Activated T-helper 1 cell treated with anti-CD3 and anti-CD28 coated beads, Interleukin-12 subunit alpha, Interleukin-12 subunit beta, Interleukin-2, Interleukin-4 antibody, amounts not matched to agents 30 ng/mL and 10 ng/mL and 1 ng/mL, durations not matched to agents 14 hours and 24 hours and 36 hours (primary cell): ENCODE data around the gene NDUFA8. TPM values are rescaled to one million over a fixed set of nuclear protein-coding genes. Genes with fewer than 3 reads are reported as not detected.

Source experiments
- DNase-seq: peaks from one replicate; pipeline ENCODE4 v3.0.0; 2021; ENCODE audit warnings: low spot score
- H3K27ac Mint-ChIP-seq: one replicate; pipeline ENCODE4 v1.8.0; 2021; ENCODE audit warnings: mild to moderate bottlenecking, mixed read lengths
- H3K27me3 Mint-ChIP-seq: one replicate; pipeline ENCODE4 v1.8.0; 2022; ENCODE audit warnings: mild to moderate bottlenecking, moderate library complexity, mixed read lengths; ENCODE audit not compliant: insufficient read depth
- H3K36me3 Mint-ChIP-seq: one replicate; pipeline ENCODE4 v1.8.0; 2021; ENCODE audit warnings: low read depth, mixed read lengths
- H3K4me1 Mint-ChIP-seq: one replicate; pipeline ENCODE4 v1.8.0; 2021; ENCODE audit warnings: low read depth, mixed read lengths
- H3K4me3 Mint-ChIP-seq: one replicate; pipeline ENCODE4 v1.8.0; 2021; ENCODE audit warnings: mild to moderate bottlenecking, moderate library complexity, mixed read lengths
- H3K9me3 Mint-ChIP-seq: one replicate; pipeline ENCODE4 v1.8.0; 2021; ENCODE audit warnings: mixed read lengths
- intact Hi-C: fragments of 100-400 bp; cut with micrococcal nuclease; formaldehyde crosslinking; loops from one replicate; pipeline ENCODE4 v1.15.1; 2024
- total RNA-seq: library from RNA; stranded (reverse); gene quantifications from 2 replicates; pipeline ENCODE4 v1.2.3, GENCODE V29; 2022

The NDUFA8 gene
- total RNA-seq, 1 donor from 2014 or later: 51.6 TPM

- DNase-seq: no peak
- H3K27ac Mint-ChIP-seq: no peak overlapping the region
- H3K4me3 Mint-ChIP-seq: no peak overlapping the region
- H3K4me1 Mint-ChIP-seq: no peaks in the 10 kb centered on the region
- H3K36me3 Mint-ChIP-seq: no peaks in the 10 kb centered on the region
- peaks cover 5% of the 10 kb centered on the region for H3K27me3 Mint-ChIP-seq
- intact Hi-C loops: no loop called here
- no peaks in the 10 kb centered on the region for H3K9me3 Mint-ChIP-seq
These were observed 34.1 kb upstream of the NDUFA8 start for GRCh38 chr9:122193651-122194050.

- no peak overlapping the region for H3K27ac Mint-ChIP-seq
- H3K9me3 Mint-ChIP-seq: no peaks in the 10 kb centered on the region
- no peak overlapping the region for H3K4me3 Mint-ChIP-seq
- no peak for DNase-seq
- H3K27me3 Mint-ChIP-seq: peaks cover 3% of the 10 kb centered on the region
- H3K4me1 Mint-ChIP-seq: no peaks in the 10 kb centered on the region
- intact Hi-C loops: no loop called here
- no peaks in the 10 kb centered on the region for H3K36me3 Mint-ChIP-seq
These were observed 33.4 kb upstream of the NDUFA8 start for GRCh38 chr9:122192914-122193525.

GRCh38 chr9:122192261-122192875 lies 32.8 kb upstream of the NDUFA8 start:
- intact Hi-C loops: no loop called here
- H3K27ac Mint-ChIP-seq: no peak overlapping the region

GRCh38 chr9:122191584-122191983 lies 32.0 kb upstream of the NDUFA8 start:
- Mint-ChIP-seq H3K4me3 (no peak overlapping the region), H3K4me1 (no peaks in the 10 kb centered on the region), H3K36me3 (no peaks in the 10 kb centered on the region), H3K9me3 (no peaks in the 10 kb centered on the region), H3K27ac (no peak overlapping the region), H3K27me3 (no peaks in the 10 kb centered on the region)
- DNase-seq: no peak
- intact Hi-C loops: no loop called here

More at GRCh38 chr9:122192261-122192875, 32.8 kb upstream of the NDUFA8 start:
- H3K4me3 Mint-ChIP-seq: no peak overlapping the region
- no peaks in the 10 kb centered on the region for H3K4me1 Mint-ChIP-seq
- DNase-seq: no peak
- H3K27me3 Mint-ChIP-seq: peaks cover 3% of the 10 kb centered on the region
- H3K36me3 Mint-ChIP-seq: no peaks in the 10 kb centered on the region
- H3K9me3 Mint-ChIP-seq: no peaks in the 10 kb centered on the region

GRCh38 chr9:122190597-122191381 lies 31.2 kb upstream of the NDUFA8 start:
- intact Hi-C loops: no loop called here
- H3K27ac Mint-ChIP-seq: no peak overlapping the region
- H3K4me1 Mint-ChIP-seq: no peaks in the 10 kb centered on the region
- no peaks in the 10 kb centered on the region for H3K36me3 Mint-ChIP-seq
- H3K27me3 Mint-ChIP-seq: no peaks in the 10 kb centered on the region
- DNase-seq: no peak
- no peaks in the 10 kb centered on the region for H3K9me3 Mint-ChIP-seq
- H3K4me3 Mint-ChIP-seq: no peak overlapping the region

GRCh38 chr9:122188369-122188768 lies 28.8 kb upstream of the NDUFA8 start:
- no peak for DNase-seq
- Mint-ChIP-seq H3K4me1 (no peaks in the 10 kb centered on the region), H3K27me3 (no peaks in the 10 kb centered on the region), H3K4me3 (no peak overlapping the region), H3K9me3 (no peaks in the 10 kb centered on the region), H3K36me3 (no peaks in the 10 kb centered on the region), H3K27ac (no peak overlapping the region)
- intact Hi-C loops: no loop called here

GRCh38 chr9:122186777-122187470 lies 27.3 kb upstream of the NDUFA8 start:
- no peaks in the 10 kb centered on the region for H3K4me1 Mint-ChIP-seq
- no peak for DNase-seq
- H3K27ac Mint-ChIP-seq: no peak overlapping the region
- H3K4me3 Mint-ChIP-seq: no peak overlapping the region
- H3K27me3 Mint-ChIP-seq: peaks cover 3% of the 10 kb centered on the region
- no peaks in the 10 kb centered on the region for H3K9me3 Mint-ChIP-seq
- intact Hi-C loops: no loop called here
- H3K36me3 Mint-ChIP-seq: no peaks in the 10 kb centered on the region

- Mint-ChIP-seq H3K27ac (no peak overlapping the region), H3K4me1 (no peaks in the 10 kb centered on the region), H3K9me3 (no peaks in the 10 kb centered on the region), H3K4me3 (no peak overlapping the region), H3K27me3 (peaks cover 3% of the 10 kb centered on the region), H3K36me3 (no peaks in the 10 kb centered on the region)
- DNase-seq: no peak
- intact Hi-C loops: no loop called here
These were observed 26.7 kb upstream of the NDUFA8 start for GRCh38 chr9:122186301-122186700.

- intact Hi-C loops: no loop called here
- Mint-ChIP-seq H3K9me3 (no peaks in the 10 kb centered on the region), H3K4me3 (no peak overlapping the region), H3K36me3 (no peaks in the 10 kb centered on the region), H3K27ac (no peak overlapping the region), H3K27me3 (peaks cover 7% of the 10 kb centered on the region), H3K4me1 (no peaks in the 10 kb centered on the region)
- DNase-seq: no peak
These were observed 25.0 kb upstream of the NDUFA8 start for GRCh38 chr9:122184551-122184950.

GRCh38 chr9:122183501-122183900 lies 23.9 kb upstream of the NDUFA8 start:
- Mint-ChIP-seq H3K4me3 (no peak overlapping the region), H3K9me3 (no peaks in the 10 kb centered on the region), H3K27me3 (peaks cover 13% of the 10 kb centered on the region), H3K4me1 (no peaks in the 10 kb centered on the region), H3K27ac (no peak overlapping the region), H3K36me3 (no peaks in the 10 kb centered on the region)
- intact Hi-C loops: no loop called here
- no peak for DNase-seq

GRCh38 chr9:122180633-122181032 lies 21.1 kb upstream of the NDUFA8 start:
- intact Hi-C loops: no loop called here
- Mint-ChIP-seq H3K4me1 (no peaks in the 10 kb centered on the region), H3K27me3 (peaks cover 19% of the 10 kb centered on the region), H3K9me3 (no peaks in the 10 kb centered on the region), H3K36me3 (no peaks in the 10 kb centered on the region), H3K27ac (no peak overlapping the region), H3K4me3 (no peak overlapping the region)
- DNase-seq: no peak

GRCh38 chr9:122179690-122180074 lies 20.1 kb upstream of the NDUFA8 start:
- no peak for DNase-seq
- H3K4me3 Mint-ChIP-seq: no peak overlapping the region
- no peak overlapping the region for H3K27ac Mint-ChIP-seq
- intact Hi-C loops: no loop called here
- H3K9me3 Mint-ChIP-seq: no peaks in the 10 kb centered on the region
- no peaks in the 10 kb centered on the region for H3K36me3 Mint-ChIP-seq
- peaks cover 19% of the 10 kb centered on the region for H3K27me3 Mint-ChIP-seq
- H3K4me1 Mint-ChIP-seq: no peaks in the 10 kb centered on the region
